Measurements from ENCODE around the gene FMNL2. TPM values are rescaled to one million over a fixed set of nuclear protein-coding genes. Genes with fewer than 3 reads are reported as not detected.

FMNL2 gene
- polyA plus RNA-seq, 1 donor from 2014 or later: 86.5 TPM

DNA sequence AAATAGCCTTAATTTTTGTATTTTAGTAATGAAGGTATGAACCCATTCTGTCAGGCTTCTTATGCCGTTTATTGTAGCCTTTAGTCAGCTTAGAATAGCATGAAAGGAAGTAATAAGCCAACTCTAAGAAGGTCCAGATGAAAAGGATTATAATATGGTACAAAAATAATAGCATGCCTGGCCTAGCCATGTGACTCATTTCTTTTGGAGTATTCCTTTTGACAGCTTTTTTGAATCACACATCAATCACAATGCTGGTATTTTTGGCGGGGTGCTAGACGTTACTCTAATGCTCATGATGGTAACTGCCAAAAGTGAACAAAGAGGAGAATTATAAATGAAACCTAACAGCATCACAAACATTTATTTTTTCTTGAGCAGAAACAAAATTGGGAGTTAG lies 19.9 kb downstream of the FMNL2 start:
- H3K9me2 ChIP-seq (ENCODE audit: insufficient read depth, low read length): no peaks in the 10 kb centered on the region
- H3K36me3 ChIP-seq (ENCODE audit: insufficient read depth, low read length): no peaks in the 10 kb centered on the region
- no peak overlapping the region for H3K4me2 ChIP-seq (ENCODE audit: low read length)
- H2AFZ ChIP-seq (ENCODE audit: low read depth, low read length): no peak overlapping the region
- TF ChIP-seq POLR2AphosphoS5 (IDR thresholded peaks at IDR 0.05) (no peak), RAD21 (conservative IDR thresholded peaks at IDR 0.05) (no peak), SMC3 (conservative IDR thresholded peaks at IDR 0.05; ENCODE audit: poor library complexity) (no peak), EP300 (conservative IDR thresholded peaks at IDR 0.05; ENCODE audit: poor library complexity, severe bottlenecking) (no peak)
- TF ChIP-seq, protein P1, sequence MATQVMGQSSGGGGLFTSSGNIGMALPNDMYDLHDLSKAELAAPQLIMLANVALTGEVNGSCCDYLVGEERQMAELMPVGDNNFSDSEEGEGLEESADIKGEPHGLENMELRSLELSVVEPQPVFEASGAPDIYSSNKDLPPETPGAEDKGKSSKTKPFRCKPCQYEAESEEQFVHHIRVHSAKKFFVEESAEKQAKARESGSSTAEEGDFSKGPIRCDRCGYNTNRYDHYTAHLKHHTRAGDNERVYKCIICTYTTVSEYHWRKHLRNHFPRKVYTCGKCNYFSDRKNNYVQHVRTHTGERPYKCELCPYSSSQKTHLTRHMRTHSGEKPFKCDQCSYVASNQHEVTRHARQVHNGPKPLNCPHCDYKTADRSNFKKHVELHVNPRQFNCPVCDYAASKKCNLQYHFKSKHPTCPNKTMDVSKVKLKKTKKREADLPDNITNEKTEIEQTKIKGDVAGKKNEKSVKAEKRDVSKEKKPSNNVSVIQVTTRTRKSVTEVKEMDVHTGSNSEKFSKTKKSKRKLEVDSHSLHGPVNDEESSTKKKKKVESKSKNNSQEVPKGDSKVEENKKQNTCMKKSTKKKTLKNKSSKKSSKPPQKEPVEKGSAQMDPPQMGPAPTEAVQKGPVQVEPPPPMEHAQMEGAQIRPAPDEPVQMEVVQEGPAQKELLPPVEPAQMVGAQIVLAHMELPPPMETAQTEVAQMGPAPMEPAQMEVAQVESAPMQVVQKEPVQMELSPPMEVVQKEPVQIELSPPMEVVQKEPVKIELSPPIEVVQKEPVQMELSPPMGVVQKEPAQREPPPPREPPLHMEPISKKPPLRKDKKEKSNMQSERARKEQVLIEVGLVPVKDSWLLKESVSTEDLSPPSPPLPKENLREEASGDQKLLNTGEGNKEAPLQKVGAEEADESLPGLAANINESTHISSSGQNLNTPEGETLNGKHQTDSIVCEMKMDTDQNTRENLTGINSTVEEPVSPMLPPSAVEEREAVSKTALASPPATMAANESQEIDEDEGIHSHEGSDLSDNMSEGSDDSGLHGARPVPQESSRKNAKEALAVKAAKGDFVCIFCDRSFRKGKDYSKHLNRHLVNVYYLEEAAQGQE (IDR thresholded peaks at IDR 0.05; ENCODE audit: borderline replicate concordance): no peak
- no peak overlapping the region for H3K9ac ChIP-seq (ENCODE audit: low read length)
- no peaks in the 10 kb centered on the region for H3K27me3 ChIP-seq (ENCODE audit: insufficient read depth, low read depth, low read length)
- no peak overlapping the region for H3K4me3 ChIP-seq (ENCODE audit: low read length)
- no peaks in the 10 kb centered on the region for H3K9me3 ChIP-seq (ENCODE audit: low read length)
- peaks cover 39% of the 10 kb centered on the region for H3K79me2 ChIP-seq (replicated peaks; ENCODE audit: insufficient read depth, low read length)
- no peaks in the 10 kb centered on the region for H4K20me1 ChIP-seq (ENCODE audit: insufficient read depth)
- no peaks in the 10 kb centered on the region for H3F3A ChIP-seq (ENCODE audit: insufficient read depth, low read length, poor library complexity, severe bottlenecking)
- no peak overlapping the region for H3K27ac ChIP-seq (ENCODE audit: low read length)

DNA sequence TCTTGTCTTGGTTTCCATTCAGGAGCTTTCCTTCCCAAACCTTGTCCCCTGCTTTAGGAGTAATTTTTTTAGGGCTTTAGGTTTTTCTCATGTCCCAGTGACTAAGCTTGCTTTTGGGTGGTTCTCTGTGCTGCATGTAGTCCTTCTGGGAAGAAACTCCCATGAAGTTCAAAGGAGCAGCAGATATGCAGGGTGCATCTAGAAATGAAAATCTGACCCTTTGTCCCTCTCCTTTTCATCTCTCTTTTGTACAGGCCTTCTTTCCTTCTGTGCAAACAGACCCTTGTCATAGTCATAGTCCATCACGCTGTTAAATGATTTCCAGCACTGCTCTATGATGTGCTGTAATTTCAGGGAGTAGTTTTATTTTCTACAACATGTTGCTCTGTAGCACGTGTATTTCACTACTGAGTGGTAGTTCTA lies 20.4 kb downstream of the FMNL2 start:
- H3K36me3 ChIP-seq (ENCODE audit: insufficient read depth, low read length): no peaks in the 10 kb centered on the region
- H3K4me2 ChIP-seq (ENCODE audit: low read length): no peak overlapping the region
- H3K9me3 ChIP-seq (ENCODE audit: low read length): no peaks in the 10 kb centered on the region
- H3K9me2 ChIP-seq (ENCODE audit: insufficient read depth, low read length): no peaks in the 10 kb centered on the region
- no peaks in the 10 kb centered on the region for H3F3A ChIP-seq (ENCODE audit: insufficient read depth, low read length, poor library complexity, severe bottlenecking)
- no peak overlapping the region for H3K4me3 ChIP-seq (ENCODE audit: low read length)
- no peak overlapping the region for H2AFZ ChIP-seq (ENCODE audit: low read depth, low read length)
- H3K9ac ChIP-seq (ENCODE audit: low read length): no peak overlapping the region
- H3K79me2 ChIP-seq (replicated peaks; ENCODE audit: insufficient read depth, low read length): peaks cover 35% of the 10 kb centered on the region
- H3K27ac ChIP-seq (ENCODE audit: low read length): no peak overlapping the region
- TF ChIP-seq, protein P2, sequence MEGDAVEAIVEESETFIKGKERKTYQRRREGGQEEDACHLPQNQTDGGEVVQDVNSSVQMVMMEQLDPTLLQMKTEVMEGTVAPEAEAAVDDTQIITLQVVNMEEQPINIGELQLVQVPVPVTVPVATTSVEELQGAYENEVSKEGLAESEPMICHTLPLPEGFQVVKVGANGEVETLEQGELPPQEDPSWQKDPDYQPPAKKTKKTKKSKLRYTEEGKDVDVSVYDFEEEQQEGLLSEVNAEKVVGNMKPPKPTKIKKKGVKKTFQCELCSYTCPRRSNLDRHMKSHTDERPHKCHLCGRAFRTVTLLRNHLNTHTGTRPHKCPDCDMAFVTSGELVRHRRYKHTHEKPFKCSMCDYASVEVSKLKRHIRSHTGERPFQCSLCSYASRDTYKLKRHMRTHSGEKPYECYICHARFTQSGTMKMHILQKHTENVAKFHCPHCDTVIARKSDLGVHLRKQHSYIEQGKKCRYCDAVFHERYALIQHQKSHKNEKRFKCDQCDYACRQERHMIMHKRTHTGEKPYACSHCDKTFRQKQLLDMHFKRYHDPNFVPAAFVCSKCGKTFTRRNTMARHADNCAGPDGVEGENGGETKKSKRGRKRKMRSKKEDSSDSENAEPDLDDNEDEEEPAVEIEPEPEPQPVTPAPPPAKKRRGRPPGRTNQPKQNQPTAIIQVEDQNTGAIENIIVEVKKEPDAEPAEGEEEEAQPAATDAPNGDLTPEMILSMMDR (IDR thresholded peaks at IDR 0.05; ENCODE audit: poor library complexity, severe bottlenecking): no peak
- no peak for TF ChIP-seq POLR2AphosphoS5 (IDR thresholded peaks at IDR 0.05)
- no peak for TF ChIP-seq SMC3 (conservative IDR thresholded peaks at IDR 0.05; ENCODE audit: poor library complexity)
- TF ChIP-seq RAD21 (conservative IDR thresholded peaks at IDR 0.05): no peak
- no peak for TF ChIP-seq EP300 (conservative IDR thresholded peaks at IDR 0.05; ENCODE audit: poor library complexity, severe bottlenecking)
- TF ChIP-seq, protein P1 (IDR thresholded peaks at IDR 0.05; ENCODE audit: borderline replicate concordance): no peak
- no peak for TF ChIP-seq EZH2 (IDR thresholded peaks at IDR 0.05; ENCODE audit: borderline replicate concordance, insufficient read depth, low read length, poor library complexity, severe bottlenecking)
- no peak for TF ChIP-seq MXI1 (conservative IDR thresholded peaks at IDR 0.05; ENCODE audit: poor library complexity, severe bottlenecking)
- TF ChIP-seq TAF1 (IDR thresholded peaks at IDR 0.05; ENCODE audit: low read depth): no peak
- no peaks in the 10 kb centered on the region for H3K27me3 ChIP-seq (ENCODE audit: insufficient read depth, low read depth, low read length)
- H4K20me1 ChIP-seq (ENCODE audit: insufficient read depth): no peaks in the 10 kb centered on the region
